HL-60 (cell line): ENCODE results near the gene ARMC10.

ENCODE experiments used
- CTCF ChIP-seq: IDR thresholded peaks from one replicate; pipeline ENCODE4 v1.5.1; 2011; ENCODE audit warnings: low read length, control low read depth, inconsistent platforms; ENCODE audit not compliant: insufficient read depth
- POLR2AphosphoS5 ChIP-seq: IDR thresholded peaks from 2 replicates; pipeline ENCODE4 v1.6.1; 2012; ENCODE audit warnings: low read depth
- REST ChIP-seq: IDR thresholded peaks from 2 replicates; pipeline ENCODE4 v1.6.1; 2012; ENCODE audit warnings: low read depth; ENCODE audit not compliant: insufficient replicate concordance

GRCh38 chr7:103132995-103133688 is 58.2 kb downstream of the ARMC10 start:
- TF ChIP-seq REST (no peak), CTCF (no peak), POLR2AphosphoS5 (no peak)
